Ovary (tissue), 9 donors: ENCODE measurements around the gene TMEM30A. TPM values are rescaled to one million over a fixed set of nuclear protein-coding genes. Genes with fewer than 3 reads are reported as not detected.

Experiments
- DNase-seq, 5 donors: peaks; one replicate each; pipeline ENCODE4 v3.0.0-alpha.2; 2019 to 2020
- H3K27ac ChIP-seq, 2 donors: fragments of 200-600 bp; one replicate each; pipeline versions ENCODE4 v1.5.1 to v1.8.0; 2019 to 2022
- H3K27me3 ChIP-seq: fragments of 200-600 bp; one replicate; pipeline ENCODE4 v1.8.0; 2022
- H3K36me3 ChIP-seq: fragments of 200-600 bp; sonication (generic); one replicate; pipeline ENCODE4 v1.5.1; 2019
- H3K4me1 ChIP-seq: one replicate; pipeline ENCODE4 v1.8.1; 2013; ENCODE audit warnings: mild to moderate bottlenecking, moderate library complexity; ENCODE audit not compliant: insufficient read depth
- H3K4me3 ChIP-seq: fragments of 200-600 bp; sonication (generic); one replicate; pipeline ENCODE4 v1.5.1; 2017
- H3K9me3 ChIP-seq, 2 donors: fragments of 200-600 bp in 1 of 2; sonication (generic) in 1 of 2; one replicate each; pipeline versions ENCODE4 v1.5.1 to v1.8.1; 2013 to 2019; ENCODE audit warnings: mild to moderate bottlenecking in 1 of 2, moderate library complexity in 1 of 2
- EP300 ChIP-seq: sonication (generic); formaldehyde crosslinking; IDR thresholded peaks from one replicate; pipeline ENCODE4 v1.6.1; 2017; ENCODE audit warnings: antibody characterized with exemption
- POLR2A ChIP-seq: fragments of 450-650 bp; IDR thresholded peaks from one replicate; pipeline ENCODE4 v1.6.1; 2017; ENCODE audit warnings: antibody characterized with exemption, mild to moderate bottlenecking, moderate library complexity
- WGBS, 3 donors: extraction: QIAGEN DNeasy Blood & Tissue Kit in 1 of 3; methylation state at CpG; one replicate each; pipeline versions ENCODE4 v1.1.5 to v1.1.7; 2013 to 2017; 5-methylcytosine and 5-hydroxymethylcytosine counted together
- intact Hi-C, 4 donors: fragments of 100-400 bp; cut with DNase I; formaldehyde crosslinking; loops; one replicate each; pipeline versions ENCODE4 v1.11.0 to v1.15.1; 2022 to 2023
- polyA plus RNA-seq, 2 donors: library from polyadenylated mRNA; stranded (reverse); fragments of 200-250 nt in 1 of 2; fragments of 350-450 nt in 1 of 2; fragmentation: Illumina TruSeq in 1 of 2; extraction: RNeasy Lipid Tissue Mini Kit (QIAGEN cat#74804) in 1 of 2; gene quantifications; one replicate each; pipeline ENCODE4 v1.2.3, GENCODE V29; 2013 to 2014
- total RNA-seq, 7 donors: library from RNA; depleted of rRNA in 2 of 7; stranded (reverse); fragments of >200 nt in 2 of 7; fragmentation: NEBNext Ultra II Directional in 3 of 7; extraction: Animal tissue kit (Norgen Biotek cat#: 25700) in 3 of 7; gene quantifications; one replicate each; pipeline versions ENCODE4 v1.1.0 to v1.2.4, GENCODE V29; 2016 to 2023
- TF ChIP-seq, protein P1 (sequence below), 3 donors: fragments of 450-650 bp in 2 of 3; fragments of 200-600 bp in 1 of 3; IDR thresholded peaks; one replicate each; pipeline versions ENCODE4 v1.5.1 to v1.8.0; 2016 to 2022; ENCODE audit warnings: antibody characterized with exemption in 3 of 3, mild to moderate bottlenecking in 1 of 3
- donor health status: DM: no; HTN: no; CAD: no; lungs with moderate emphysema.
- donor health status: DM: no; HTN: no; CAD: no.
- donor health status: Bipolar disorder and iron deficiency.
- donor health status: DM: yes; HTN: yes; CAD: no.
- donor health status: DM: no; HTN: no; CAD: no.
- donor health status: DM: yes; HTN: yes; CAD: no.

The TMEM30A gene
- total and polyA plus RNA-seq, 9 donors, result 46.1 to 88.0 (median 71.1) TPM

- H3K27ac ChIP-seq, result no peak overlapping the region
- TF ChIP-seq, protein P1, sequence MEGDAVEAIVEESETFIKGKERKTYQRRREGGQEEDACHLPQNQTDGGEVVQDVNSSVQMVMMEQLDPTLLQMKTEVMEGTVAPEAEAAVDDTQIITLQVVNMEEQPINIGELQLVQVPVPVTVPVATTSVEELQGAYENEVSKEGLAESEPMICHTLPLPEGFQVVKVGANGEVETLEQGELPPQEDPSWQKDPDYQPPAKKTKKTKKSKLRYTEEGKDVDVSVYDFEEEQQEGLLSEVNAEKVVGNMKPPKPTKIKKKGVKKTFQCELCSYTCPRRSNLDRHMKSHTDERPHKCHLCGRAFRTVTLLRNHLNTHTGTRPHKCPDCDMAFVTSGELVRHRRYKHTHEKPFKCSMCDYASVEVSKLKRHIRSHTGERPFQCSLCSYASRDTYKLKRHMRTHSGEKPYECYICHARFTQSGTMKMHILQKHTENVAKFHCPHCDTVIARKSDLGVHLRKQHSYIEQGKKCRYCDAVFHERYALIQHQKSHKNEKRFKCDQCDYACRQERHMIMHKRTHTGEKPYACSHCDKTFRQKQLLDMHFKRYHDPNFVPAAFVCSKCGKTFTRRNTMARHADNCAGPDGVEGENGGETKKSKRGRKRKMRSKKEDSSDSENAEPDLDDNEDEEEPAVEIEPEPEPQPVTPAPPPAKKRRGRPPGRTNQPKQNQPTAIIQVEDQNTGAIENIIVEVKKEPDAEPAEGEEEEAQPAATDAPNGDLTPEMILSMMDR (IDR thresholded peaks at IDR 0.05), result no peak
- no peak for TF ChIP-seq EP300
- TF ChIP-seq POLR2A, result no peak
- peaks cover 5% of the 10 kb centered on the region for H3K4me1 ChIP-seq
- H3K4me3 ChIP-seq, result no peak overlapping the region
- H3K9me3 ChIP-seq, result no peaks in the 10 kb centered on the region
- intact Hi-C loops, result no loop called here
- no peaks in the 10 kb centered on the region for H3K36me3 ChIP-seq
- no peaks in the 10 kb centered on the region for H3K27me3 ChIP-seq
- 88 to 92% (median 90%) methylated on average over 5 of the region's 5 CpGs for WGBS, 3 donors
- DNase-seq, result no peak
Measured at GRCh38 chr6:75272145-75272840, 12.3 kb downstream of the TMEM30A start.

GRCh38 chr6:75268988-75269354 is 15.6 kb downstream of the TMEM30A start:
- no peak overlapping the region for H3K27ac ChIP-seq
- 90 to 94% (median 92%) methylated on average over 4 of the region's 4 CpGs for WGBS, 3 donors
- TF ChIP-seq EP300, result no peak
- H3K27me3 ChIP-seq, result no peaks in the 10 kb centered on the region
- H3K4me3 ChIP-seq, result no peak overlapping the region
- H3K36me3 ChIP-seq, result no peaks in the 10 kb centered on the region
- H3K9me3 ChIP-seq, result no peaks in the 10 kb centered on the region
- peaks cover 4% of the 10 kb centered on the region for H3K4me1 ChIP-seq
- no peak for DNase-seq
- intact Hi-C loops, result loop anchor here (5.0 to 10.0 kb wide), 2 partner anchors 256 to 258 kb away; no protein-coding TSS in a partner anchor

DNA sequence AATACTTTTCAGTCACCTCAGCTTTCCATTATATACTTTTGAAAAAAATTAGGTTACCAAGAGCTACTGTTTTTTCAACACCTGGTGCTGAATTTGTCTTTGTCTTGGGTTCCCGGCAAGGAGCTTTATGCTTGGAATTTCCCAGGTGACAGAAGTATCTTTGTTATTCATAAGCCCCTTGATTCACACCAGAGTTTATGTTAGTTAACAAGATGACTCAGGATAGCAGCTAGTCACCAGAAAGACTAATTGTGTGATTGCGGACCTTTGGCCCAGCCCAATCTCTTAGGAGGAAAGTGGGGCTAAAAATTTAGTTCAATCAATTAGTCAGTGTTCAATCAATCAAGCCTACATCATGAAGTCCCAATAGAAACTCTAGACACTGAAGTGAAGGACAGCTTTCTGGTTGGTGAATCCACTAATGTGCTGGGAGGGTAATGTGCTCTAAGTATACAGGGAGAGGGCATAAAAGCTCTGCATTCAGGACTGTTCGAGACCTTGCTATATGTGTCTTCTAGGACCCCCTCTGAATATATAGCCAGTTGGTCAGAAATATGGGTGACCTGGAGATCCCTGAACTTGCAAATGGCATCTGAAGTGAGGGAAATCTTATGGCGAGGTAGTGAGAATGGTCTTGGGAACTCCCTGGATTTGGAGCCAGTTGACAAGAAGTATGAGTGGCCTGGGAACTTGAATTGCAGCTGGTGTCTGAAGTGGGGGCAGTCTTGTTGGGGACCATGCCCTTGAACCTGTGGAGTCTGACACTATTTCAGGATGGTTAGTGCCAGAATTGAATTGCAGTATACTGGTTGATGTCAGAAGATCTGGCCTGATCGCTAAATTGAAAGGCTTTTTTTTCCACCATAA is 16.2 kb downstream of the TMEM30A start:
- no peak for DNase-seq
- TF ChIP-seq, protein P1 (IDR thresholded peaks at IDR 0.05), result no peak
- TF ChIP-seq EP300 (no peak), POLR2A (no peak)
- Histone ChIP-seq H3K27me3 (no peaks in the 10 kb centered on the region), H3K27ac (no peak overlapping the region), H3K4me3 (no peak overlapping the region), H3K36me3 (no peaks in the 10 kb centered on the region), H3K4me1 (peaks cover 3% of the 10 kb centered on the region), H3K9me3 (no peaks in the 10 kb centered on the region)
- 78 to 84% (median 78%) methylated on average over 5 of the region's 5 CpGs for WGBS, 3 donors
- intact Hi-C loops, result loop anchor here (5.0 to 10.0 kb wide), 2 partner anchors 256 to 259 kb away; no protein-coding TSS in a partner anchor

DNA sequence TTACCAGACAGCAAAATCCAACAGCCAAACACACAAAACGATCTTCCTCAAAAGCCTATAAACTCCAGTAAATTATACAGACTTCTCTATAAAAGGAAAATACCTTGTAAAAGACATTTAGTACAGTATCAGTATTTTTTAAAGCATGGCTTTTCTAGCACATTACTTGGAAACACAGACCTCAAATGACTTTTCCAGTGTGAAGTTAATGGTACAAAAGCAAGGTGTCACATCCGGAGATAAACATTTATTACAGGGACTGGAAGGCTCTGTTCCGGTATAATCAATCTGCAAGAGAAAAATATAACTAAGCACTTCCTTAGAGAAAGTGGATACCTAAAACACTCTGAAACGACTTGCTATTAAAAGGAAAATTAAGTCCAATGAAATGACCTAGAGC is 17.1 kb downstream of the TMEM30A start:
- H3K36me3 ChIP-seq, result no peaks in the 10 kb centered on the region
- TF ChIP-seq, protein P1 (IDR thresholded peaks at IDR 0.05), result no peak
- TF ChIP-seq POLR2A (no peak), EP300 (no peak)
- intact Hi-C loops, result loop anchor here (5.0 to 10.0 kb wide), 2 partner anchors 257 to 260 kb away; no protein-coding TSS in a partner anchor
- H3K9me3 ChIP-seq, result no peaks in the 10 kb centered on the region
- H3K4me1 ChIP-seq, result peaks cover 1% of the 10 kb centered on the region
- no peak overlapping the region for H3K27ac ChIP-seq
- no peak overlapping the region for H3K4me3 ChIP-seq
- 30 to 35% (median 32%) methylated on average over 4 of the region's 4 CpGs for WGBS, 3 donors
- no peaks in the 10 kb centered on the region for H3K27me3 ChIP-seq
- DNase-seq, result no peak
